UCSD-AML1 (cell line): Measurements from ENCODE around the gene IGSF3.

Experiments
- DNase-seq: peaks from one replicate; lab custom pipeline; 2025; ENCODE audit not compliant: unreplicated experiment; lab: John Stamatoyannopoulos, UW

IGSF3 gene

DNA sequence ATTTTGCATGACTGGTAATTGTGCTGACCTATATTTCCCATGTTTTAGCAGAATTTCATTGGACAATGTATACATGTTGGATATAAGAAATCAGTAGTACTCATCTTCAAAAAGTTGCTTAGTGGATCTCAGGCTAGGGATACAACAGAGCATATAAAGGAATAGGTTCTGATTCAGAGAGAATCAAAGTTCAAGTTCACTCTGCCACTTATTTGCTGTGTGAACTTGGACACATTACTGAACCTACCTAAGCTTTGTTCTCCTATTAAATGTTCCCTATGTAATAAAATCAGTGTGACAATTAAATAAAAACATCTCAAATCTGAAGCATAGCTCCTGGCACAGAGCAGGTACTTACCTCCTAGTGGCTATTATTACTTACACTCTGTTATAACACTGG is 106.0 kb downstream of the IGSF3 start:
- no peak for DNase-seq

DNA sequence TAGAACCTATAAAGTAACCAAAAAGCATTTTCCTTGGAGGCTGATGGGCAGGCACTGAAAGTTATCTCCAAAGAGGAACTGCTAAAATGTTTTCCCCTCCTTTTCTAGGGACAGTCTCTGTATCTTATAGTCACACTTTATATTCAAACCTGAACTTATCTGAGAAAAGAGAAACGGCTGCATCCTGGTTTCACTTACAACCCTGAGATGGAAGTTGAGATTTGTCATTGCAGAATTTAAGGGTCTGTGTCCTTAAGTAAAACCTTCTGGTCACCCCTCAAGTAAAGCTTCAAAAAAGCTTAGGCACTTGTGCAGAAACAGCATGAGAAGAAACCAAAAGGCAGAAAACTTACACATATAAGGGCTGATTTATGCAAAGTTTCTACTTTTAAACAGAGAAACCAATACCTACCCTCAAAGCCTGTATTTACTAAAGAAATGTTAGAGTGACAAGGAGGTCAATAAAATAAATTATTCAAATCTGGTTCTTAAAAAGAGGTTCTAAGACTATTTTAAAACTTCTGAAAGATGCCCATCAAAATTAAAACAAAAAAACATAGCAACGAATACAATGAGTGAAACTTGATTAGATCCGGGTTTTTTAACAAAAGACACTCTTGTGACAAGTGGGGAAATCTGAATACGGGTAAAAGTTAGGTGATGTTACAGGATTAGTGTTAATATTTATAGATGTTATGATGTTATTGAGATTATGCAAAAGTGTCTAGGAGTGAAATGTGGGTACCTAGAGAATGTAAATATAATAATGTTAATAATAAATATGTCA is 106.6 kb downstream of the IGSF3 start:
- DNase-seq = no peak

DNA sequence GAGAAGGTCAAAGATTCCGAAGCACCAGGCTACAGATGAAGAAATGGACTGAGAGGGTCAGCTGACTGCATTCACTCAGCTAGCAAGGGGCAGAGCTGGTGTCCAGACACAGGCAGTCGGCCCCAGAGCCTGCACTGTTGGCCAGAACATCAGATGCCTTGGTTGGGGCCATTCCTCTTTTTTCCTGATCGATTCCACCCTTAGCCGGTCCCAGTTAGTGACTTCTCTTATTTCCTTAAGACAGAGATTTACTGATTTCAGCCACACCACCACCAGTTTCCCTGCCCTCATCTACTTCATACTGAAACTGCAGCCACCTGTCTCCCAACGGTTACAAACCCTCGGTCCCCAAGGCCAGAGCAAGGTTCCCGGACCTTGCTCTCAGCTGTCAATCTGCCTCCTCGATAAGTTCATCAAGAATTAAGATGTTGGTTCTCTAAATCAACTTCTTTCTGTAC is 108.2 kb downstream of the IGSF3 start:
- DNase-seq = no peak

DNA sequence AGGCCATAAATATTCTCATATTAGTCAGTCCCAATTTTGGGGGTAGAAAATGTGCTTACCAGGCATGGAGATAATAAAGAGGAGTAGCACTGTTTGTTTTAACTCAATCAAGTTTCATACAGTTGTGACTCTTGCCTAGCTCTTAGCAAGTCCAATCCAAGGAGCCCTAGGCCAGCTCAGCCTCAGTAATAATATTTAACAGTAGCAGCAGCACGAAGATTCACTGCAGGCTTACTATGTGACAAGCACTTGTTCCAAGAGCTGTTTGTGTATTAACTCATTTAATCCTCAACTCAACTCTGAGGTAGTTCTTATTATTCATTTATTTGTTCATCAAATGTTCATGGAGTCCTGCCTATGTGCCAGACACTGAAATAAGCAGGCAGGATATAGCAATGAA is 109.0 kb downstream of the IGSF3 start:
- DNase-seq = no peak

DNA sequence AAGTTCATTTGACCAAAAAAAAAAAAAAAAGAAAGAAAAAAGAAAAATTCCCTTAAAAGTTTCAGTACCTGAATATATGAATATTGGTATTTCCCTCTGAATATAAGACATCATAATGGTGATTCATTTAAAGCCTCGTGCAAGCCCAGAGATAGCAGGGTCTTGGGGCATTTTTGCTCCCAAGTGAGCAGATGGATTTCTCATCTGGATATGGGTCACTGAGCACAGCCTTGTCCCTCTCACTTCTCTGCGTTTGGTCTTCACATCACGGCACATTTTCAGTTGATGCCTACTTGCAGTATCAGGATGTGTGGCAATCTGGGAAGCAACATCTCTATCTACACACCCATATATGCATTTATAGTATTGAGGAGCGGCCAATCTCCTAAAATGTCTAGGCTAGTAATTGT is 109.4 kb downstream of the IGSF3 start:
- DNase-seq = no peak

DNA sequence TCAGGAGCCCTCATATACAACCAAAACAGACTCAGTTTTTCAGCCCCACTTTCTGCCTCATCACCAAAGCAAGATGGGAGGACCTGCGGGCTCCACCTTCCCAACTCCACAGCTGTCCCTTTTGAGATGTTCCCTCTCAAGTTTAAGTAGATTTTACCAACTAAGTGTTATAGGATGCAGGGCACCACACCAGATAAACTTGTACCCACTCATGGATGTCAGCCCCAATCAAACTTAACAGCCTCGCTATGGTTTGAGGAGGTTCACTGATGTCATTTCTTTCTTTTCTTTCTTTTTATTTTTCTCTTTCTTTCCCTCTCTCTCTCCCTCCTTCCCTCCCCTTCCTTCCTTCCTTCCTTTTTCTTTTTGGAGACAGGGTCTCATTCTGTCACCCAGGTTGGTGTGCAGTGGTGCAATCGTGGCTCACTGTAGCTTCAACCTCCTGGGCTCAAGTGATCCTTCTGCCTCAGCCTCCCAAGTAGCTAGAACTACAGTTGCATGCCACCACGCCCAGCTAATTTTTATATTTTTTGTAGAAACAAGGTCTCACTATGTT is 110.1 kb downstream of the IGSF3 start:
- no peak for DNase-seq

DNA sequence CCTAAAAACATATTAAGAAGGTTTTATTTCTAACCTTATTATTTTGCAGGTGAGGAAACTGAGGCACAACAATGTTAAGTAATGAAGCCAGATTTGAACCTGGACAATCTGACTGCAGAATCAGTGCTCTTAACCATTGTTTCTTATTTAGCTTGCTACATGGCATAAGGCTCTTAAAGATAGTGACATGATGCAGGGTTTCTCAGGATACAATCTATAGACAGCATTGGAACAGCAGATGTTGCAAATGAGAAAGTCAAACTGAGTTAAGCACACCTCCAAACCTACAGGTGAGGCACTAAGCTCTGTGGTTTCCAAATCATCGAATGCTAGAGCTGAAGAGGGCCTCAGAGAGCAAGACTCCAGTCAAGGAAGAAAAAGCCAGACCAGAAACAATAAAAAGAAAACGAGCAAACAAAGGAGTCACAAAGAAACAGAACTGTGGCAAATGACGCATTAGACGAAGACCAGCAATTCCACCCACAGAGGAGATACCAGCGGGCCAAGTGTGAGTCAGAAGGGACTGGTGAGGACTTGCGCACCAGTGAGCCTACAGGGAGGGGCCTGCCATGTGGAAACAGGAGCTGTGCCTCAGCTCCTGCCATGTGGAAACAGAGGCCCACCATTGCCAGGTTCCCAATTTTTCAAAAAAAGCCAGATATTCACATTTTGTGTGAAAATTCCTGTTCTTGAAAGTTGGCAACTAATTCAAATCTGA is 111.1 kb downstream of the IGSF3 start:
- DNase-seq = no peak

DNA sequence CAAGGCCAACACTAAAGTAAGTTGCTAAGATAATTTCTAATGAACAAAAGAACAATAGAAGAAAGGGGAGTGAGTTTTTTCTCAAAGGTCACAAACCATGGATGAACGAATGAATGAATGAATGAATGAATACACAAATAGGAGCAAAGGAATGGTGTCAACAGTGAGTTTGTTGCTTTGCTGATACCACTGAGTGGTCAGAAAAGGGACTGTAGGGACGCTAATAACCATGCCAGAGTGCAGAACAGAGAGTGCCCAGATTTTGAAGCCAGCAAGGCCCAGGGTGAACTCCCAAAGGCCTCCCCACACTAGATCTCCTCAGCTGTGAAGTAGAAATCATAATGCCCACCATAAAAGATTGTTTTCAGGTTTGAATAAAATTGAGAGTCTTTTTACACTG is 112.6 kb downstream of the IGSF3 start:
- no peak for DNase-seq

DNA sequence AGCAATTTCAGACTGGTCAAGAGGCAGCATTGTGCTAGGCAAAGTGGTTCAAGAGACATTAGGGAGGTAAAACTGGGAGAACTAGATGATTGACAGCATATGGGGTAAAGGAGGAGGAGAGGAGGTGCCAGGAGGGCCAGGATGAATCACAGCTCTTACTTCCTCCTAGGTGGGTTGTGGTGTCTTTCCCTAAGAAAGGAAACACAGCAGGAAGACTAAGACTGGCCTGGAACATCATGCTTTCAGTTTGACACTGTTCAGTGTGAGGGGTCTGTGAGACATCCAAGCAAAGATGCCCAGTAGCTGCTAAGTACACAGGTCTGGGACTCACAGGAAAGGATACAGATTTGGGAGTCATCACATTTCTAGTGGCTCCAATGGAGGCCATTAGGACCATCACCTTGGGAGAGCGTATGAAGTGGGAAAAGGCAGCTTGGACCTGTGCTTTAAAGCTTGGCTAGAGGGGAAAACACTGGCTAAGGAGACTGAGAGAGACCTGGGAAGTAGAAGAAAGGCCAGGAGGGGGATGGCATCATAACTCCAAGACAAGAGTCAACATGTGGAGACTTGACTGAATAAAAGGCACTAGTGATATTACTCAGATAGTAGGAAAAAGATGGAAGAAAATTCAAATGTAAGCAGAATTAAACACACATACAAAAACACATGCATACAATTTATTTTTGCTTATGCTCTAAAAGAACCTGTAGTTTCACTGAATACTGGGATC is 114.0 kb downstream of the IGSF3 start:
- DNase-seq = no peak

DNA sequence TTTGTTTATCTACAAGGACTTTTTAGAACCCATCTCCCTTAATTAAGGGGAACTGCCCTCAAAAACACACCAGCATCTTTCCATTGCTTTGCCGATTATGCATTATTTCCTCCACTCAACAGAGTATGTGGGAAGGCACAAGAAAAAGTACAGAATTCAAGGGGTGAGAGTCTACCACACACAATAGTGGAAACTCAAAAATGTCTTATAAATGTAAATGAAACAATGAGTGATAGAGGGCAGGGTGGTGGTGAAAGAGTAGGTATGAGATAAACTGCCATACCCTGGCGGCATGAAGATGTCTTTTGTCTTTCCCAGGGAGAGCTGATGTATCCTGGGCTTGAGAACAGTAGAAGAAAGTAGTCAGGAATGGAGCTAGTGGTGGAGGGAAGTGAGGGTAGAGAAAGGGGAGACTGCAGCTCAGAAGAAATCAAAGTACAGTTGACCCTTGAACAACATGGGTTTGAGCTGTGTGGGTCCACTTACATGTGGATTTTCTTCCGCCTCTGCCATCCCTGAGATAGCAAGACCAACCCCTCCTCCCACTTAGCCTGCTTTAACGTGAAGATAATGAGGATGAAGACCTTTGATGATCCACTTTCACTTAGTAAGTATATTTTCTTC is 121.1 kb downstream of the IGSF3 start:
- DNase-seq = no peak

DNA sequence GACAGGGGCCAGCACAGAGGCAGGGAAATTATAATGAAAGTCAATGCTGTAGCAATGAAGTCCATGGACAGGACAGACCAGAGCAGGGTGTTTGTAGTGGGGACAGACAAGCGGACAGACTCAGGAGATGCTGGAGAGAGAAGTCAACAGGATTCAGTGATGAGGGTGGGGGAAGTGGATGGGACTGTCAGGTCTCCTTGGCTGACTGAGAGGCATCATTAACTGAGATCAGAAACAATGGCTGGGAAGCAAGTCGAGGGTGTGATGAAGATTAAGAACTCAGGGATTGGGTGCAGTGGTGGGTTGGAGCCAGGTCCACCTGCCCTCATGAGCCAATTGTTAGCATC is 122.2 kb downstream of the IGSF3 start:
- DNase-seq = no peak

DNA sequence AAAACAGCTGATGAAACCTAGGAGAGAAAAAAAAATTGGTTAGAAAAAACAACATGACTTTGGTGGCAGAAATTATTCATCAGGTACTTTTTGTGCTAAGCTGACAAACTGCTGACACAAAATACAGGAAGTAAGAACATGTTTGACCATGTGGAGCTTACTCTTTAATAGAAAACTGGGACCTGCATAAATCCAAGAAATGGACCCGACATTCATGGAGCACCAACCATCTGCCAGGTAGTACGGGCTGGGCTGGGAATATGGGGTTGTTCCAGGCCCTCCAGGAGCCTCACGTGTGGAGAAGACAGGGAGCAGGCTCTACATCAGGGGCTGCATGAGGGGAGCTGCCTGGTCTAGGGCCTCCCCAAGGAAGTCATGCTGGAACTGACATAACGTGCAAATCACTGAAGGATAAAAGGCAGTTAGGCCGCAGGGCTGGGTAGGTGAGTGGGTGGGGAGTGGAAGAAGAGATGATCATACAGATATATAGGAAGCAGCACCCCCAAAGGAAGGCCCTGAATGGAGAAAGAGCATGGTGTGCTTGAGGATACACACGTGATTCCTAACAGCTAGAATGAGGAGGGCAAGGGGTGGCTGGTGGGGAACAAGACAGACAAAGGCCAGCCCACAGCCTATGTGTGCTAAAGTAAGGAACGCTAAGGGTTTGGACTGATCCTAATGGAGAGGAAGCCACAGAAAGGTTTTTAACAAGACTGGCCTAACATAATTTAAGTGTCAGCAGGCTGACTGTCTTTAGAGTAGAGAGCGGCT is 122.8 kb downstream of the IGSF3 start:
- DNase-seq = no peak

DNA sequence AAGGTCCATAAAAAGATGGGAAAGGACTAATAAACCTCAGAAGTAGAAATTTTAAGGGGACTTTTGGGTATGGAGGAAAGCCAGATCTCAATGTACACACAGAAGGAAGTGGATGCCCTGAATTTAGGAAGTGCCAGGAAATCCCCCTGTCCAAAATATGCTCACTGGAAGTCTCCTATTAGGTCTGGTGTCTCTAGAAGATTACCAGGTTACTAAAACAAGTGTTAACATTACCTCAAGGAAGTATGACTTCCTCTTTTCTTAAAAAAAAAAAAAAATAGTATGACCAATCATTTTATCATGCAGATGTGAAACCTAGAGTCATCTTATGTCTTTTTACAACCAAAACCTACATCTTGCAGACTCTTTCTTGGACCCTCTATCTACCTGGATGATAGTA is 127.4 kb downstream of the IGSF3 start:
- no peak for DNase-seq

DNA sequence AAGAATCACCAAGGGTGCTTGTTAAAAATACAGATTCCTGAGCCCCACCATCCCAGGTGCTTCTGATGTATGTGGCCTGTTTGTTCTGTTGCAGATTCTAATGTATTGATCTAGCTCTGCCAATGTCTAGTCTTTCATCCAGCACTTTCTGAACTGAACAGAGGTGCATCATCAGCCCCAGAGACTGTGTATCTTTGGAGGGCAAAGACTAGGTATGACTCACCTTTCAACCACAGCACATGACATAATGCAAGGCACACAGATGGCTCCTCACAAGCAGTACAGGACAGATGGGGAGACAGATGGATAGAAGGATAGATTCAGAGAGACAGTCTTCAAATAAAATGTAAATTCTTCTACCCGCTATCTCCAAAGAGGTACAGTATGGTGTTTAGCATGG is 129.0 kb downstream of the IGSF3 start:
- no peak for DNase-seq

DNA sequence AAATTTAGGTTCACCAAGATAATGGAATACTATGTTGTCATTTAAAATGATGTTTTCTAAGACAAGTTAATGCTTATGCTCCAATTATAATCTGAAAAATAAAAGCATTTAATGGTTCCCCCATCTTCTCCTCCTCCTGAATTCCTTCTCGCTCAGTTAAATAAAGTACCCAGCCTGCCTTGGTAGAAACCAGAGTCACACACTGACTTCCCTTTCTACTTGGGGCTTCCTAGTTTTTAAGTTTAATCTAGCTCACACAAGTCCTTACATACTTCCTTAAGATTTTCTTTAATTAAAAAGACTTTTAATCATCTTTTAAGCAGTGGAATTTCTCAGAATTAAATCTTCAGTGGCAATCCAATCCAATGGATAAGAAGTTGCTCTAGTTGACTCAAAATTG is 129.6 kb downstream of the IGSF3 start:
- no peak for DNase-seq

DNA sequence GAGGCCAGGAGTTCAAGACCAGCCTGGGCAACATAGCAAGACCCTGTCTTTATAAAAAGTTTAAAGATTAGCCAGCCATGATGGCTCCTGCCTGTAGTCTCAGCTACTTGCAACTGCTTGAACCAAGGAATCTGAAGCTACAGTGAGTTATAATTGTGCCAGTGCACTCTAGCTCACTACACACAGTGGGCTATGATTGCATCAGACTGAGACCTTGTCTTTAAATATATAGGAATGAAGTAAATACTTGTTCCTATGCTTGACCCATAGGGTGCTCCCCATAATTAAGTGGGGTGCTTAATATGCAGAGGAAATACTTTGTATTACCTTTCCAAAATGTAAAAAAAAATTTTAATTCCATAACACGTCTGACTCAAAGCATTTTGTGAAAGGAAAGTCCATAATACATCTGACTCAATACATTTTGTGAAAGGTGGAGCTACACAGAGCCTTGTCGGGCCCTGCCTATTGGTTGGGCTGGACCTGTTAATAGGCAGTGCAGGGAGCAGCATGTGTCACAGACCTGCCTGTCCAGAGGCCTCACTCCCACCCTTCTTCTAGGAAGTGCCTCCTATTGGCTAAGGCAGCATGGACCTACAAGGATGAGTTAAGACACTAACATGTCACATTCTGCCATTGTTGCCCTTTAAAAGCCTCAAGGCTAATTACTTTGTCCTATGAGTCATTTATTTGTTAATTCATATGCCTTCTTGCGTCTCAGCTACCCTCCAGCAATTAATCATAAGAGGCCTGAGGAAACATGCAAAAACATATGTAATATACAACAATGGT is 130.3 kb downstream of the IGSF3 start:
- no peak for DNase-seq

DNA sequence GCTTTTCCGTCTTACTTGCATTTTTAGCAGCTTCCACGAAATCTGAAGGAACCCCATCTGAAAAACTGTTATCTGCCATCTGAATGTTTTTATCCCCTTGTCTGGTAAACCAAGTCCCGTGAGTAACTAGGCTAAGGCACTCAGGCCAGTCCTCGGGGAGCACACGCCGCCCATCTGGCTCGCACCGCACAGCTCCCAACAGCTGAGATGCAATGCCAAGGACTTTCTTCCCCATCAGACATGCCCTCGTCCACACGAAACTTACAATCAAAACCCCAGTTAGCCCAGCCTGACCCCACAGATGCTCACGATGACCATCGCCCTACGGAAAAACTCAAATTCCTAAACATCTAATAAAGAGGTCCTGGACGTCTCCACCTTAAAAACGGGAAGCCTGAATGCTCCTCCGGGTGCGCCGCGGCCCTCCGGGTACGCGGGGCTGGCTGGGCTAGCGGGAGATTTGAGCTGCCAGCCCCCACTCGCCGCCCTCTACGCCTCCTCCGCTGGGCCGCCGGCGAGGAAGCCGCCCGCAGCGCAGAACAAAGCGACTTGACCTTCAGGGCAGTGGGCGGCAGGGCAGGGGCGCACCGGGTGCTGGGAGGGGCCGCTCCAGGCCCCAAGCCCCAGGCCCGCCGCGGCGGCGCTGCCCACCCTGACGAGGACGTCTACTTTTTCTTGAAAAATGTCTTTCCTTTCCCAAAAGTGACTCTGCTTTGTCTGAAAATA is 133.4 kb downstream of the IGSF3 start:
- no peak for DNase-seq

DNA sequence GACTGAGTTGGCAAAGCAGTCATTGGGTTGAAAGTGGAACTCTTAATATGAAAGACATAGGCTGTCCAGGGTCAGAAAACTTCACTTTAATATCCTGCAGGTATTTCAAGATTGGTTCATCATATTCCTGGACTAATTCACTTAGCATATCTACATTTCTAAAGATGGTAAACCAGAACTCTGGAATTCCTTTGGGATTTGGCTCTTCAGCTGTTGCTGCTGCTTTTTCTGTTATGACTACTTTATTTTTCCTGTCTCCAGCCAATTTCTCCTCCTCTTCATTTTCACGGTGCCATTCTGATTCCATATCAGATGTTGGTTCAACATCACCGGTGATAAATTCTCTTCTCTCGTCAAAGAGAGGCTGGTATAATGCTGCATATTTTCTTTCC is 134.1 kb downstream of the IGSF3 start:
- DNase-seq = no peak
